HuH-7.5 (cell line): ENCODE measurements around the gene GHR.

Experiments used
- DNase-seq: peaks from one replicate; pipeline ENCODE4 v3.0.0; 2011; ENCODE audit warnings: low spot score

The GHR gene

DNA sequence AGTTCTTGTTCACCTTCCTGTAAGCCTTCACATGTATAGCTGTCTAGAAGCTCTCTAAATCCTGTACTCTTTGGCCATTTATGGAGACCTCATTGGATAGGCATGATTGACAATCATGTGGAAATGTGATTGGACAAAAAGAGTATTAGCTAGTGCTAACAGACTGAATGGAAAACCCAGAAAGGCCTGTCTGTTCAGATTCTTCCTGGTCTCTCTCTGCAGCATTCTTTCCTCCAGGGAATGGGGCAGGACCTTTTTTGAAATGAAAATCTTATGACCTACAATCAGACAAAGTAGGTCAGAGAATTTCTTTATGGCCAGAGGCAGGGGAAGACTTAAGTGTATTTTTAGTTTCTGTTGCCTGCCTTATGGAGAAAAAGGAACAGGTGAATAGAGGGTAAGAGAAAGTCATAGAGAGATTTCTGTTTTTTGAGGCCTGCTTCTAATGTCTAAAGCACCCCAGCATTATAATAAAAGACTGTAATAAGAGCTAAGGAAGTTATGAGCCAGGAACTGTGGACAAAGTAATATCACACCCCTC is 181.0 kb downstream of the GHR start:
- DNase-seq: no peak

DNA sequence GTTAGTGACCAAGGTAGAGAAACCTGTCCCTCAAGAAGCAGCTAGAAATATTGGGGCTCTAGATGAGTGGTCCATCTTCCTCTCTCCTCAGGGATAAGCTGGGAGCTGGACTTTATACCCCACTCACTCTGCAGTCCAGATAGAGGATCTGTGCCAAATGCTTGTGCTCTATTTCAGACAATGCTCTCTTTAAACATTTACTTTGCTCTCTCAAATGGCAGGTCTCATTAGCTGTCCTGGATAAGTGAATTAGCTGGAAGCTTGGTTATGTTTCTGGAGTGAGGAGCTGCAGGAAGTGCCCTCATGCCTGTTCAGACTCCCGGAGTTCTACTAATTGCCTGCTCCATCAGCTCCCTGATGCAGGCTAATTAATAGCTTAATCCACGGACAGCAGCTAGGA is 182.3 kb downstream of the GHR start:
- no peak for DNase-seq

- DNase-seq: no peak
Observed at GRCh38 chr5:42606464-42606869, 183.2 kb downstream of the GHR start.

- DNase-seq: no peak
Observed at GRCh38 chr5:42611437-42611836, 188.2 kb downstream of the GHR start.

- DNase-seq: no peak
Observed at GRCh38 chr5:42612750-42613366, 189.6 kb downstream of the GHR start.

DNA sequence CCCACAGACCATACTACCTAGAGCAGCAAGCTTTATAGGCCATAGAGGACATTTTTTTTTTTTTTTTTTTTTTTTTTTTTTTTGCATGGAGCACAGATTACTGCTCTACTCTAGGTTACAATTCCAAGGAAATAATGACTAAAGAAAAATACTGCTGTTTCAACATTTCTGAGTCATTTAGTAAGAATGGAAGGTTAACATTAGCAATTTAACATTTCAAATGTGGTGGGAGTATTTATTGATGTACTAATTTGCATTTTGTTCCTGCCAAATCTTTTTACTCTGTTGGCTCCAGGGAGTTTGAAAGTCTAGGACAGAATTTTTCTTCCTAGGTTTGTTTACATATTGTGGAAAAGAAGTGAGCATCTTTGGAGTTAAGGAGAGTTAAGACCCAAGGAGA is 191.3 kb downstream of the GHR start:
- DNase-seq: no peak

- DNase-seq: no peak
Observed at GRCh38 chr5:42620579-42621216, 197.5 kb downstream of the GHR start.

- no peak for DNase-seq
Observed at GRCh38 chr5:42621242-42621641, 198.0 kb downstream of the GHR start.

DNA sequence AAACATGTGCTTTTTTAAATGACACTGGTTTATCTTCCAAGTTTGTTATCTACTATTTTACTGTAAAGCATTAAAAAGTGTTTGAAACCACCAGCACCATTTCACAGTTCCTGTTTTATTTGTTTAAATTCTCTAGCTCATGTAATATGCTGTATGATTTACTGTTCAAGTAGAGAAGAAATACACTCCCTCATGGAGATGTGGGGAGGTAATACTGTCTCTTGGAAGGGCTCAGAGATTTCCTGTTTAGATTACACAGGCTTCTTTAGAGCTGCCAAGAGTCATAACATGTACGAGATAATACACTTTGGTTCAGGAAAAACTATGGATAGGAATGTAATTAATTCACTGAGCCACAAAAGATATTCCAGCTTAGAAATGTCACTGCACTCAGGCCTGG is 198.4 kb downstream of the GHR start:
- no peak for DNase-seq

DNA sequence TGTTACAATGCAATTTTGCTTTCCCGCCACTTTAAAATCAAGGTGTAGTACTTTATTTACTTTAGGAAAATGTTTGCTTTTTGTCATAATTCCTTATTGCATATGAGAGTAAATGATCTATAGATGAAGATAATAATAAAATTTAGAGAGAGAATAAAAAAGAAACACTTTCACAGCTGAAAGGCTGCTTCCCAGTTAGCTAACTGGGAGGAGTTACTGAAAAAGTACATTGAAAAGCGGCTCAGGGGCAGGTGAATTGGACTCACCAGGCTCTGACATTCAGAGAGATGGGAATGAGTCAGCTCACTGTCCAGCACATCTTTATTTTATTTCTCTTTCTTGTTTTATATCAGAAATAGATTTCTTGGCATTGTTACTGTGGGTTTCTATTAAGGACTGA is 201.7 kb downstream of the GHR start:
- DNase-seq: no peak

- DNase-seq: no peak
Observed at GRCh38 chr5:42626462-42626861, 203.2 kb downstream of the GHR start.

DNA sequence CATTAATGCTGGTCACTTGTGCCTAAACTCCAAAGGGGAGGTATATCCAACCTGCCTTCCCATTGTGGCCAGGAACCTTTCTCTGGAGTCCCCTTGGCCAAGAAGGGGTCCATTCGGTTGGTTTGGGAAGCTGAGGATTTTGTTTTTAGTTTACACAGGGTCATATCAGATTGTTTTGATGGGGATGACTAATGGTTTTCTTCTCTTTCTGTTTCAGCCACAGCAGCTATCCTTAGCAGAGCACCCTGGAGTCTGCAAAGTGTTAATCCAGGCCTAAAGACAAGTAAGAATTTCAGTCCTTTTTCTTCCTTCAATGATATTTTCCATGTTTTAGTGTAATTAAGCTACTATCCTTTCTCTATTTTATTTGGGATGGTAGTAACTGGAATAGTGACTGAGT is 205.6 kb downstream of the GHR start:
- no peak for DNase-seq

- DNase-seq: no peak
Observed at GRCh38 chr5:42629284-42629683, 206.0 kb downstream of the GHR start.

- DNase-seq: no peak
Observed at GRCh38 chr5:42631241-42631640, 208.0 kb downstream of the GHR start.

DNA sequence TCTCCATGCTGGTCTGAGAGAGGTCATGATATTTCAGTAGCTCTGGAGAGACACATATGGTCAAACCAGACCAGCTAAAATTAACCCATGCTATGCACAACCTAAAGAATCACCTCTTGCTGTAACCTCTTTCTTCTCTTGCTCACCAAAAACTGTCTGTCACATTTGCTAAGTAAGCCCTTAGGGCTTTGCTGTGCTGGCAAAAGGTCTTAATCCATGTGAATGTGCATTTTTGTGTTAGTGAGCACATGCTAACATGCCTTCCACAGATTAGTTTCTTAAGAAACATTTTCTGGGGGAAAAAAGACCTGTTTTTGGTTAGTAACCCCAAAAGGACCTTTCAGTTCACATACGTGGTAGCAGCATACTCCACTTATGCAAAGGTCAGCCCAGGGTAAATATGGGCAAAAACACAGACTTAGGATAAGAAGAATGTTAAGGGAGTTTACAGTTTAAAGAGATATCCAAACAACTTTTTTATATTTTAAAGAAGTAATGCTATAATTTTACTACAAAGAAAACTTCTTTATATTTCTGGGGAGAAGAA is 209.2 kb downstream of the GHR start:
- DNase-seq: no peak

DNA sequence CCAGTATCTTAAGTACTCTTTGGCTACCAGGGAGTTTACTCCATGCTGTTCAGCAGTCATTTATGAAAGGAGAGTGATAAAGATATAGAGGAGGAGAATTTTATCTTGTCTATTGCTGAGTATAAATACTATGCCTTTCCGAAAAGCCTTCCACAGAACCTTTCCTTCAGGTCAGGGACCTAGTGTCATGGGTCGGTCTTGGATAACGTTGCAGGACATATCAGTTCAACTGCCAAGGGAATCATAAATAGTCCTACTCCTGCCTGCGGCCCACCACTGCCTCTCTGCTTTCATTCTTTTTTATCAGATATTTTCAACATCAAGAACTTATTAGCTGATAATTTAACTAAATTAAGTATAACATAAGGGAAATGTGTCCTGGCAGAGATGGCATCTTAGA is 211.3 kb downstream of the GHR start:
- no peak for DNase-seq

DNA sequence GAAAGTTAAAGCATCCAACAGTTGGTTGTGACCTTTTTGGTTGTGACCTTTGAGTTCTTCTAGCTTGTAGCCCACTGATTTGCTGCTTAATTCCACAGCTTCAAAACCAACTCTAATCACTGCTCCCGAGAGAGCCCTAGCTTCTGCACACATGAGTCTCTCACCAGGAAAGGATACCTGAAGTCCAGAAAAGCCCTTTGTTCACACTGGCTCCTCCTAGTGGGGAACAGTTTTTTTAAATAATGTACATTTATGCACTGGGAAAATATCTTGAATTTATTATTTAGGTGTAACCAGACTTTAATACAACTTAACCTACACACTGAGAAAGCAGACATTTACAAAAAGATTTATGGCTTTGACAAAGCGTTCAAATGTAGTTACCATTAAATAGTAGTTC is 213.2 kb downstream of the GHR start:
- DNase-seq: no peak

- DNase-seq: no peak
Observed at GRCh38 chr5:42636946-42637345, 213.7 kb downstream of the GHR start.

- no peak for DNase-seq
Observed at GRCh38 chr5:42638972-42639371, 215.7 kb downstream of the GHR start.

DNA sequence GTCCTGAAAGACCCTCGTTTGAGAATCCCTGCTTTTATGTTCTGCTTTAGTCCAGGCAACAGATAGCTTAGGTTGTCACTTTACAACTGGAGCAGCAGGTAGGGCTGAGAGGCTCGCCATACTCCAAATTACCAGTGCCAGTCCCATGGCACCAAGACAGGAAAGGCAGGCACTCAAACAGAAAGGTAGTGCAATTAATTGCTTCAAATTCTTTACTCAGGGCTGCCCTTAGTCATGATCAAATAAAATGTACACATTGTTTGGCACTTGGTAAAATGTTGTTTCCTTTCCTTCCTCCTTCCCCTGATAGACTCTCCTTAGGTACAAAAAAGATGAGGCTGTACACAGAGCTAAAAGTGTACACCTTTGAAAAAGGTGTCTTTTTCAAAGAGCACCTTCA is 217.6 kb downstream of the GHR start:
- DNase-seq: no peak

- DNase-seq: no peak
Observed at GRCh38 chr5:42641336-42642005, 218.2 kb downstream of the GHR start.

DNA sequence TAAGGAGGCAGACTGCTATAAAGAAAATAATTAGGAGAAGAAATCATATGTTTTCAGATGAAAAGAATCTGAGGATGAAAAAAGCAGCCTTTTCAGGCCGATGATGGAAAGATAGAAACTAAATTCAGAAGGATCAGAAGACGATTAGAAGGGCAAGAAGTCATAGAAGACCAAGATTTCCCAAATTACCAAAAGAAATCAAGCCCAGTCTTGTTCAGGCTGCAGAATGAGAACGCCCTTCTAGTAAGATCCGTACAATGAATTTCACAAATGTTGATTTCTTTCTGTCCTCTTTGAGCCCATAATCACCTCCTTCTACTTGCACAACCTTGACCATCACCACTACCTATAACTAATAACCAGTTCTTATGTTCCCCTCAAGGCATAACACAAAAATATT is 218.8 kb downstream of the GHR start:
- no peak for DNase-seq

- DNase-seq: no peak
Observed at GRCh38 chr5:42643360-42643759, 220.1 kb downstream of the GHR start.
